ENCODE measurements around the gene ASIP.
"Not testable (repeated sequence)": the region's sequence is repeated elsewhere in the genome, so short reads cannot be mapped to it uniquely, and the experiment has no call there.

Gene ASIP

GRCh38 chr20:34285450-34285849 is 44.2 kb downstream of the ASIP start:
- no peak for DNase-seq (ENCODE audit: low spot score)

GRCh38 chr20:34287500-34287899 is 46.3 kb downstream of the ASIP start:
- not testable (repeated sequence) for DNase-seq (ENCODE audit: low spot score)

DNA sequence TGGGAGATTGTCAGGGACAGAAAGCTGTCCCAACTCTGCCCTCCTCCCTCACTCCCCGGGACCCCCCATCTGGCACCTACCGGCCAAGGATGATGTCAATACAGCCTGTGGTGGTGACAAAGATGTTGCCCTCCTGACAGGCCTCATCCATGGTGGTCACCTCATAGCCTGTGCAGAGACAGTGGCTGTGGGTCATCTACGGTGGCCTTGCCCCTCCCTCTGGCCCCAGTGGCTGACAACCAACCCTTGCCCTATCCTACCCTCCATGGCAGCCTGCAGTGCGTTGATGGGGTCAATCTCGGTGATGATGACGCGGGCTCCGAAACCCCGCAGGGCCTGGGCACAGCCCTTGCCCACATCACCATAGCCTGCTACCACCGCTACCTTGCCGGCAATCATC is 49.2 kb downstream of the ASIP start:
- no peak for DNase-seq (ENCODE audit: low spot score)

- no peak for DNase-seq (ENCODE audit: low spot score)
Observed at GRCh38 chr20:34292496-34292895, 51.3 kb downstream of the ASIP start.

DNA sequence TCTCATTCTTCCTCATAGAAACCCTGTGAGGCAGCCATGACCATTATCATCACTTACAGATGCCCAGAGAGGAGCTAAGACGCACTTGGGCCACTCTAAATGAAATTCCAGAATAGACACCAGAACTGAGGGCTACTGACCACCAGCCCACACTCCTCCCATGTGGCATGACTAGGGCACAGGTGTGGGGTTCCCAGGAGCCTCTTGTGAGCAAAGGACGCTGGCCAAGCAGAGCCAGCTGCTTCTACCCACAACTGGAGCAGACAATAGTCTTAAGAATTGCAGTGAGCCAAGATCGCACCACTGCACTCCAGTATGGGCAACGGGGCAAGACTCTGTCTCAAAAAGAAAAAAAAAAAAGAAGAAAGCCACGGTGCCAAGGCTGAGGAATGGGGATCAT is 51.9 kb downstream of the ASIP start:
- DNase-seq (ENCODE audit: low spot score) = no peak

DNA sequence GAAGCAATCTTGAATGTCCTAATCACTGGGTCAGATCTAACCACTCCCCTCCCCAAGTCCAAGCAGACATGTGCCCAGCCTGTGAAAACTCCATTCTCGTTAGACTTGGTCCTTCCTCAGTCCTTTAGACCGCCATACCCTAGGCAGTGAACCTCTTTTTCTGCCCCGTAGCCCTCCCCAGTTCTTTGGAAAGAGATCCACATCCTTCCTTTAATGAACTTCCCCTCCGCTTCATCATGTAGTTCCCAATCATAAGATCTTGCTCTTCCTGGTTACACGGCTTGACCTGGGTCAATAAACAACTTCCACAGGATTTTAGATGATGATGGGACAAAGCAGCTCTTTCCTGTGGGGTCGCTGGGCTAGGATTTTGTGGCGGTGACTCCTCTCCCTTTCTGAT is 52.4 kb downstream of the ASIP start:
- DNase-seq (ENCODE audit: low spot score) = no peak

- DNase-seq (ENCODE audit: low spot score) = no peak
Observed at GRCh38 chr20:34294563-34294962, 53.3 kb downstream of the ASIP start.

- DNase-seq (ENCODE audit: low spot score) = no peak
Observed at GRCh38 chr20:34295284-34295683, 54.1 kb downstream of the ASIP start.

DNA sequence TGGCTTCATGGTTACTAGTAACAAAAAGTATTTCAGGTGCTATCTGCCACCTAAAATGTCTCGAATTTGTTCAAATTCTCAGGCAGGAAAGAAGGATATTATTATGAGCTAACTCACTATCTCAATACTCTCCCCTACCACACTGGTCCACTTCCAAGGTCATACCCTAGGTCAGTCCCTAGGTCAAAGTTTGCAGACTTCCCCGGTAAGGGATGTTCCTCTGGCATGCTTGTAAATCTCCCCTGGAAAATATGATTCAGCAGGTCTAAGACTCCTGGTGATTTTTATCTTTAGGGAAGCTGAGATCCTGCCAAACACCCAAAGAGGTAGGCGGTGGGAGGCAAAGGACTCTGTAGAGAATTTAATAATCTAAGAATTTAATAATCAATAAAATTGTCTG is 55.2 kb downstream of the ASIP start:
- DNase-seq (ENCODE audit: low spot score) = no peak

GRCh38 chr20:34298294-34298784 is 57.1 kb downstream of the ASIP start:
- not testable (repeated sequence) for DNase-seq (ENCODE audit: low spot score)

DNA sequence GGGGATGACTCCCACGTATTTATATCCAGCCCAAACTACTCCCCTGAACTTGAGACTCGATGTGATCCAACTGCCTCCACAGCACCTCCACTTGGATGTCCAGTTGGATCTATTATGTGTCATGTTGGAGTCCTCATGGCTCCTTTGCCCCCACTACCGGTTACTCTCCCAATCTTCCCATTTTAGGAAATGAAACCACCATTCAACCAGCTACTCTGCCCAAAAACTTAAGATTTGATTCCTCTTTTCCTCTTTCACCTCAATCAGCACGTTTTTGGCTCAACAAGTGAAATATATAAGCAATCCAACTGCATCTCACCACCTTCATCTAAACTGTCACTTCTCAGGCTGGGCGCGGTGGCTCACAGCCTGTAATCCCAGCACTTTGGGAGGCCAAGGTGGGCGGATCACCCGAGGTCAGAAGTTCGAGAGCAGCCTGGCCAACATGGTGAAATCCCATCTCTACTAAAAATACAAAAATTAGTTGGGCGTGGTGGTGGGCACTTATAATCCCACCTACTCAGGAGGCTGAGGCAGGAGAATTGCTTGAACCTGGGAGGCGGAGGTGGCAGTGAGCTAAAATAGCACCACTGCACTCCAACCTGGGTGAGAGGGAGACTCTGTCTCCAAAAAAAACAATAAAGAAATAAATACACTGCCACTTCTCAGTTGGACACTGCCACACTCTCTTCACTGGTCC is 58.5 kb downstream of the ASIP start:
- no peak for DNase-seq (ENCODE audit: low spot score)

GRCh38 chr20:34300256-34300806 is 59.1 kb downstream of the ASIP start:
- DNase-seq (ENCODE audit: low spot score) = no peak

- no peak for DNase-seq (ENCODE audit: low spot score)
Observed at GRCh38 chr20:34300809-34301586, 59.8 kb downstream of the ASIP start.

GRCh38 chr20:34301587-34302311 is 60.5 kb downstream of the ASIP start:
- no peak for DNase-seq (ENCODE audit: low spot score)

GRCh38 chr20:34302312-34302722 is 61.1 kb downstream of the ASIP start:
- DNase-seq (ENCODE audit: low spot score) = no peak

DNA sequence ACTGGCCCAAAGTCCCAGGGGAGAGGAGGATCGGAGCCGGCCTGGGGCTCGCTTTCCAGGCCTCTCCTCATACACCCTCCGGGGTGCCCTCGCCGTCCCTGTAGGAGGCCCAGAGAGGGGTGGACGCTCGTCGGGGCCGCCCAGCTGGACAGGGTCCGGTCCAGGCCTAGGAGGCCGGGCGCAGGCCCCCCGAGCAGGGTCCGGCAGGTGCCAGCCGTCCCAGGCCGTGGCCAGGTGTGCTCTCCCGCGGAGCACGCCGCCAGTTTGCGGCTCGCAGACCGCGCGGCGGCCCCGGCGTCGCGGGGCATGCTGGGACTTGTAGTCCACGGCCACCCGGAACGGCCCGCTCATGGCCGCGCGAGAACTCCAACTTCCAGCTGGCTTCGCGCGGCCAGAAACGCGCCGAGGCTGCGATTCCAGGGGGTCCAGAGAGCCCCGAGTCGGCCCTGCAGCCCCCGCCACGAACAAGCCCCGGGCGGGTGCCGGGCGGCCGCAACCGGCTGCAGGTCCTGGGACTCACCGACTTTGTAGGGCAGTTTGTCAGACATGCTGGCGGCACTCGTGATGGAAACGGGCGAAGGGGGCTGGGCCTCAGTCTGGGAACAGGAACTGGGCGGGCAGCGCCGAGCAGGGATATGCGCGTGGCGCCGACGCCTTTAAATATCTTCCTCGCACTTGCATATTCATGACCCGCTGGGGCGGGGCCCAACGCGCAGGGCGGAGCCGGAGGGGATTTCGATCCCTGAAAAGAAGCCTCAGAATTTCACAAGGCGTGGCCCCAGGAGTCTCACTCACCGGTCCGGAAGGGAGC is 61.7 kb downstream of the ASIP start, which contains the start of gene AHCY:
TSS of gene AHCY (minus strand) at position 633 of the 811 bp plus-strand sequence. CDS start at position 548, 85 bp downstream.
- peak; percentile 90 for DNase-seq (ENCODE audit: low spot score)

GRCh38 chr20:34305333-34306230 is 64.4 kb downstream of the ASIP start:
- DNase-seq (ENCODE audit: low spot score) = no peak

DNA sequence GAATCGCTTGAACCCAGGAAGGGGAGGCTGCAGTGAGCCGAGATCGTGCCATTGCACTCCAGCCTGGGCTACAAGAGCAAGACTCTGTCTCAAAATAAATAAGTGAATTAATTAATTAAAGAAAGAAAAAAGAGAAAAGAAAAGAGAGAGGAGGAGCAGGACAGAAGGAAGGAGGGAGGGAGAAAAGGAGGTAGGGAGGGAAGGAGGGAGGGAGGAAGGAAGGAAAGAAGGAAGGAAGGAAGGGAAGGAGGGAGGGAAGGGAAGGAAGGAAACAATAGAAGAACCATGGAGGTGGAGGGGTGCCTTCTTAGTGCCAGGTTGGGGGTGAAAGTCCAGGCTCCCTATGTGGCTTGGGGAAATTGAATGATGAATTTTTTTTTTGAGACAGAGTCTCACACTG is 68.5 kb downstream of the ASIP start:
- DNase-seq (ENCODE audit: low spot score) = no peak

- DNase-seq (ENCODE audit: low spot score) = no peak
Observed at GRCh38 chr20:34310481-34311117, 69.4 kb downstream of the ASIP start.

All from CD4-positive, alpha-beta T cell treated with Interleukin-2 at 100 ng/mL for 4 hours (primary cell).